Measurements from ENCODE around the gene GKAP1.
"Not testable (repeated sequence)": the region's sequence is repeated elsewhere in the genome, so short reads cannot be mapped to it uniquely, and the experiment has no call there.

GRCh38 chr9:83705219-83705651, 112.3 kb downstream of the GKAP1 start:
- TF ChIP-seq CTCF, POLR2A (IDR thresholded peaks at IDR 0.05): not testable (repeated sequence)
